ENCODE data around the gene SPPL2A. TPM values are rescaled to one million over a fixed set of nuclear protein-coding genes. Genes with fewer than 3 reads are reported as not detected.

Gene SPPL2A
- total RNA-seq, 1 experiment from 2014 or later = 64.4 TPM

DNA sequence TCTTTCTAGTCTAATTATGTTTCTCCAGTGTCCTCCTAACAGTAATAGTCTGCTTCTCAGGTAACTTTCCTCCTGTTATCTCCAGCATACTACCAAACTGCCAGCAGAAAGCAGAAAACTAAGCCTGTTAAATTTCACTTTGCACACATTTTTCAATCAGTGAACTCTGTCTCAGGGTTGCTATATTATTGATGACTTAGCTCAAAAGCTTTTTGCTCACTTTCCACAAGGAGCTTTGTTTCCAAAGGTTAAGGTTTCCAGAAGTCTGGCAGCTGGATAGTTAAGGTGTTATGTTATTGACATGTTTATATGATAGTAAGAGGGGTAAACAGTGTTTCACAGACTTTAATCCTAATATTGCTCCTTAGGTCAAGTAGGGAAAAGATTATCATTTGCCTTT, 84.0 kb downstream of the SPPL2A start:
- Histone ChIP-seq H2BK15ac (ENCODE audit: low read depth, low read length) (no peak overlapping the region), H4K20me1 (ENCODE audit: control insufficient read depth, insufficient read depth, insufficient read length) (no peaks in the 10 kb centered on the region), H3K4me2 (ENCODE audit: insufficient read depth, insufficient read length, low read length) (no peak overlapping the region)

More for the DNA sequence above, 84.0 kb downstream of the SPPL2A start:
- H3K9me3 ChIP-seq (ENCODE audit: control insufficient read depth, low read depth, low read length) = no peaks in the 10 kb centered on the region
- H2AFZ ChIP-seq (ENCODE audit: low read length) = no peak overlapping the region
- H3K4me1 ChIP-seq (ENCODE audit: insufficient read depth, low read length) = no peaks in the 10 kb centered on the region
- no peak overlapping the region for H2AK5ac ChIP-seq (ENCODE audit: insufficient read length, low read length)
- no peak overlapping the region for H2BK12ac ChIP-seq (ENCODE audit: insufficient read length, low read depth, low read length)
- TF ChIP-seq, protein P1, sequence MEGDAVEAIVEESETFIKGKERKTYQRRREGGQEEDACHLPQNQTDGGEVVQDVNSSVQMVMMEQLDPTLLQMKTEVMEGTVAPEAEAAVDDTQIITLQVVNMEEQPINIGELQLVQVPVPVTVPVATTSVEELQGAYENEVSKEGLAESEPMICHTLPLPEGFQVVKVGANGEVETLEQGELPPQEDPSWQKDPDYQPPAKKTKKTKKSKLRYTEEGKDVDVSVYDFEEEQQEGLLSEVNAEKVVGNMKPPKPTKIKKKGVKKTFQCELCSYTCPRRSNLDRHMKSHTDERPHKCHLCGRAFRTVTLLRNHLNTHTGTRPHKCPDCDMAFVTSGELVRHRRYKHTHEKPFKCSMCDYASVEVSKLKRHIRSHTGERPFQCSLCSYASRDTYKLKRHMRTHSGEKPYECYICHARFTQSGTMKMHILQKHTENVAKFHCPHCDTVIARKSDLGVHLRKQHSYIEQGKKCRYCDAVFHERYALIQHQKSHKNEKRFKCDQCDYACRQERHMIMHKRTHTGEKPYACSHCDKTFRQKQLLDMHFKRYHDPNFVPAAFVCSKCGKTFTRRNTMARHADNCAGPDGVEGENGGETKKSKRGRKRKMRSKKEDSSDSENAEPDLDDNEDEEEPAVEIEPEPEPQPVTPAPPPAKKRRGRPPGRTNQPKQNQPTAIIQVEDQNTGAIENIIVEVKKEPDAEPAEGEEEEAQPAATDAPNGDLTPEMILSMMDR (conservative IDR thresholded peaks at IDR 0.05) = no peak
- H3K14ac ChIP-seq (ENCODE audit: insufficient read depth, low read length) = no peak overlapping the region
- Mint-ChIP-seq H3K27me3 (ENCODE audit: low read depth) (no peaks in the 10 kb centered on the region; the same call in 1 of the 2 replicates), H3K27ac (no peak overlapping the region; a peak in 1 of 7 replicates), H3K9me3 (no peaks in the 10 kb centered on the region), H3K4me3 (no peak overlapping the region), H3K4me1 (peaks cover 6 to 17% of the 10 kb centered on the region in 2 experiments; a peak in 3 of 4 replicates), H3K36me3 (ENCODE audit: insufficient read depth in 1 of 3, low read depth in 3 of 3) (peaks cover 1 to 25% (median 19%) of the 10 kb centered on the region in 3 experiments; a peak in 6 of 7 replicates)
- no peak overlapping the region for H3T11ph ChIP-seq (ENCODE audit: low read length)
- no peak overlapping the region for H4K8ac ChIP-seq (replicated peaks; ENCODE audit: insufficient read length, low read depth, low read length)
- H3K18ac ChIP-seq (ENCODE audit: insufficient read length, low read depth, low read length) = no peak overlapping the region
- H3K23me2 ChIP-seq (ENCODE audit: insufficient read length, low read depth, low read length, poor library complexity, severe bottlenecking) = peaks cover 5% of the 10 kb centered on the region
- DNase-seq = no peak
- H3K79me2 ChIP-seq (ENCODE audit: insufficient read depth, low read length) = peaks cover 24% of the 10 kb centered on the region; the same call in 1 of the 2 replicates
- no peak overlapping the region for H2BK20ac ChIP-seq (ENCODE audit: low read depth, low read length, poor library complexity, severe bottlenecking)
- H4K91ac ChIP-seq (ENCODE audit: insufficient read length, low read depth, low read length) = no peak overlapping the region
- no peak overlapping the region for H3K27ac ChIP-seq (ENCODE audit: insufficient read length, low read depth, low read length)
- H3K9ac ChIP-seq (ENCODE audit: extremely low read depth, insufficient read length, low read length) = no peak overlapping the region
- no peak overlapping the region for H2BK5ac ChIP-seq (ENCODE audit: insufficient read length, low read length)
- H2BK120ac ChIP-seq (ENCODE audit: low read depth, low read length, poor library complexity, severe bottlenecking) = no peak overlapping the region
- H3K56ac ChIP-seq (ENCODE audit: insufficient read length, low read depth, low read length) = no peak overlapping the region
- H3K79me1 ChIP-seq (ENCODE audit: insufficient read depth, low read depth, low read length, poor library complexity, severe bottlenecking) = peaks cover 9% of the 10 kb centered on the region
- H3K4ac ChIP-seq (ENCODE audit: low read depth, low read length) = no peak overlapping the region
- no peak overlapping the region for H3K23ac ChIP-seq (ENCODE audit: insufficient read length, low read depth, low read length)
- no peaks in the 10 kb centered on the region for H3K27me3 ChIP-seq (ENCODE audit: insufficient read depth, low read length)
- no peak overlapping the region for H4K5ac ChIP-seq (ENCODE audit: insufficient read length, low read depth, low read length)
